Measurements from ENCODE around the gene PHKA2.

Gene PHKA2

DNA sequence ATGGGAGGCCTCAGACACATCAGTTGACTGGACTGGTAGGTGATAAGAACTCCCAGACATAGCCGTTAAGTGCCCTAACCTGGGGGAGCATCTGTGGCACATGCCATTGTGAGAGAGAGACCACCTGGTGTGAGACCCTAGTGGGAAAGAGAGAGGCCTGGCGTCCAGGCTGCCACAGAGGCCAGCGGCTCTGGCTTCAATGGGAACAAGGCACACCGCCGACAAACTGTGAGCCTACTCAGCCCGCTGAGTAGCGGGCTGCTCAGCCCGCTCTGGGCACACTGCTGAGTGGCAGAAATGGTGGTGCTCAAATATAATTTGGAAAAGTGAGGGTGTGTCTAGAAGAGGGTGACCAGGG is 34.0 kb downstream of the PHKA2 start:
- H3K4me1 ChIP-seq (ENCODE audit: low read length), result no peaks in the 10 kb centered on the region
- H3K79me2 ChIP-seq (ENCODE audit: low read length), result no peaks in the 10 kb centered on the region
- H3K9me3 ChIP-seq (ENCODE audit: insufficient read depth, low read length), result no peaks in the 10 kb centered on the region
- H3K27me3 ChIP-seq (ENCODE audit: low read depth, low read length), result no peaks in the 10 kb centered on the region
- no peak overlapping the region for H3K4me2 ChIP-seq (ENCODE audit: low read length)
- H3K9ac ChIP-seq (ENCODE audit: low read length), result no peak overlapping the region
- no peaks in the 10 kb centered on the region for H3K36me3 ChIP-seq (replicated peaks; ENCODE audit: low read depth, low read length)
- H3K27ac ChIP-seq (ENCODE audit: low read length), result no peak overlapping the region
- no peak overlapping the region for H3K4me3 ChIP-seq (ENCODE audit: low read length)
- TF ChIP-seq, protein P1, sequence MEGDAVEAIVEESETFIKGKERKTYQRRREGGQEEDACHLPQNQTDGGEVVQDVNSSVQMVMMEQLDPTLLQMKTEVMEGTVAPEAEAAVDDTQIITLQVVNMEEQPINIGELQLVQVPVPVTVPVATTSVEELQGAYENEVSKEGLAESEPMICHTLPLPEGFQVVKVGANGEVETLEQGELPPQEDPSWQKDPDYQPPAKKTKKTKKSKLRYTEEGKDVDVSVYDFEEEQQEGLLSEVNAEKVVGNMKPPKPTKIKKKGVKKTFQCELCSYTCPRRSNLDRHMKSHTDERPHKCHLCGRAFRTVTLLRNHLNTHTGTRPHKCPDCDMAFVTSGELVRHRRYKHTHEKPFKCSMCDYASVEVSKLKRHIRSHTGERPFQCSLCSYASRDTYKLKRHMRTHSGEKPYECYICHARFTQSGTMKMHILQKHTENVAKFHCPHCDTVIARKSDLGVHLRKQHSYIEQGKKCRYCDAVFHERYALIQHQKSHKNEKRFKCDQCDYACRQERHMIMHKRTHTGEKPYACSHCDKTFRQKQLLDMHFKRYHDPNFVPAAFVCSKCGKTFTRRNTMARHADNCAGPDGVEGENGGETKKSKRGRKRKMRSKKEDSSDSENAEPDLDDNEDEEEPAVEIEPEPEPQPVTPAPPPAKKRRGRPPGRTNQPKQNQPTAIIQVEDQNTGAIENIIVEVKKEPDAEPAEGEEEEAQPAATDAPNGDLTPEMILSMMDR (IDR thresholded peaks at IDR 0.05; ENCODE audit: low read depth, low read length), result no peak
- no peak for TF ChIP-seq EZH2phosphoT487 (IDR thresholded peaks at IDR 0.05; ENCODE audit: low read depth)
- no peak overlapping the region for H2AFZ ChIP-seq (ENCODE audit: low read depth, low read length)
- H4K20me1 ChIP-seq (ENCODE audit: insufficient read depth, low read length), result no peaks in the 10 kb centered on the region

DNA sequence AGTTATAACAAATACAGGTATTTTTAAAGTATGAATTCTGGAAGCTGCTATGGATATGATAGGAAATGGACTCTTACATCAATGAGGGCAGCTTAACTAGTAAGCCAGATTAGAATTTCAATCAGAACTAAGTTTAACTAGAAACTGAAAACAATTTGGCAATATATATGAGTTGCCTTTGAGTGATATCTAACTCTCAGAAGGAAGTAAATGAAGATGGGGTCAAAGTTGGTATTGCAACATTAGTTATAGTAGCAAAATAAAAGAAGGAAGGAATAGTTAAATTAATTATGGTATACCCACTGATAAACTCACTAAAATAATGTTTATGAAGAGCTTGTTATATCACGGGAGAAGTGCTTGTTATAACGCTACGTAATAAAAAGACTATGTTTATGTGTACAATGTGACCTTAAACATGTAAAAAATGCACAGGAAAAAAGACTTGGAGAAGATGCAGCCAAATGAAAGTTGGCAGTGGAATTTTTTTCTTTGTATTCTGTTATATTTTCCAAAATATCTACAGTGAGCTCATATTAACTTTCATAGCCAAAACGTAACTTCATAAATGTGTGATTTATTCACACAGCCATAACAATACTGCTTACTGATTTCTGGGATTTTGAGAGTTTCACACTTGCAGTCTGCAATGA is 34.5 kb downstream of the PHKA2 start:
- Histone ChIP-seq H3K9ac (ENCODE audit: low read length) (no peak overlapping the region), H3K36me3 (replicated peaks; ENCODE audit: low read depth, low read length) (no peaks in the 10 kb centered on the region), H3K27me3 (ENCODE audit: low read depth, low read length) (no peaks in the 10 kb centered on the region), H3K4me2 (ENCODE audit: low read length) (no peak overlapping the region), H3K9me3 (ENCODE audit: insufficient read depth, low read length) (no peaks in the 10 kb centered on the region), H3K79me2 (ENCODE audit: low read length) (no peaks in the 10 kb centered on the region), H4K20me1 (ENCODE audit: insufficient read depth, low read length) (no peaks in the 10 kb centered on the region), H3K4me3 (ENCODE audit: low read length) (no peak overlapping the region), H2AFZ (ENCODE audit: low read depth, low read length) (no peak overlapping the region), H3K27ac (ENCODE audit: low read length) (no peak overlapping the region), H3K4me1 (ENCODE audit: low read length) (no peaks in the 10 kb centered on the region)
- TF ChIP-seq, protein P1 (IDR thresholded peaks at IDR 0.05; ENCODE audit: low read depth, low read length), result no peak
- TF ChIP-seq EZH2phosphoT487 (IDR thresholded peaks at IDR 0.05; ENCODE audit: low read depth), result no peak

DNA sequence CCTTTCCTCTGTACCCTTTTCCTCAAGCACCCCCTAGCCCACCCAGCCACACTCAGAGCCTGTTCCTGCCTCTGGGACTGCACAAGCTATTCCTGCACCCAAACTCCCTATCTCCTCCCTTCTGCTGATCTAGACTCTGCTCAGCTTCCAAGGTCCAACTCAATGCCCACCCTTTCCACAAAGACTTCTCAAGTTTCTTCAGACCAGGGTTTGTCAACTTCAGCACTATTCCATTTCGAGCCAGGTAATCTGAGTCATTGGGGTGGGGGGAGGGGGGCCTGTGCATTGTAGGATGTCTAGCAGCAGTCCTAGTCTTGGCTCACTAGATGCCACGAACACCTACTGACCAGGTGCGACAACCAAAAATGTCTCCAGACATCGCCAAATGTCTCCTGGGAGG is 37.3 kb downstream of the PHKA2 start:
- TF ChIP-seq, protein P1 (IDR thresholded peaks at IDR 0.05; ENCODE audit: low read depth, low read length), result no peak
- no peak for TF ChIP-seq EZH2phosphoT487 (IDR thresholded peaks at IDR 0.05; ENCODE audit: low read depth)
- no peak overlapping the region for H3K27ac ChIP-seq (ENCODE audit: low read length)
- no peaks in the 10 kb centered on the region for H3K4me1 ChIP-seq (ENCODE audit: low read length)
- H4K20me1 ChIP-seq (ENCODE audit: insufficient read depth, low read length), result no peaks in the 10 kb centered on the region
- H2AFZ ChIP-seq (ENCODE audit: low read depth, low read length), result no peak overlapping the region
- H3K9ac ChIP-seq (ENCODE audit: low read length), result no peak overlapping the region
- H3K36me3 ChIP-seq (replicated peaks; ENCODE audit: low read depth, low read length), result no peaks in the 10 kb centered on the region
- no peaks in the 10 kb centered on the region for H3K79me2 ChIP-seq (ENCODE audit: low read length)
- H3K9me3 ChIP-seq (ENCODE audit: insufficient read depth, low read length), result no peaks in the 10 kb centered on the region
- no peaks in the 10 kb centered on the region for H3K27me3 ChIP-seq (ENCODE audit: low read depth, low read length)
- H3K4me3 ChIP-seq (ENCODE audit: low read length), result no peak overlapping the region
- H3K4me2 ChIP-seq (ENCODE audit: low read length), result no peak overlapping the region

DNA sequence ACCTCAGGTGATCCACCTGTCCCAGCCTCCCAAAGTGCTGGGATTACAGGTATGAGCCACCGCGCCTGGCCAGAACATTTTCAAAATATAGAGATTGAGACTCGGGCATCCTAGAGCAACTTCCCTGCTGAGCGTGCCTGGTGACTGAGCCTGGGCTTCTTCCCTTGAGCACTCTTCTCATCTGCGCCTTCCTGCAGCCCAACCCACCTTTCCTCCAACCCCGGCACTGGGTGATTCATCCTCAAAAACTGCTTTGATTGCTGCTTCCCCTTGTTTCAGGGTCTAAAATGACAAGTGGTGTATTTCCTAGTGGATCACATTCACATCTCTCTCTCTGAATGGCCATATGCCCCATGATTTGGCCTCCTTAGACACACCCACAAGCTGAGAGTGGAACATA is 37.8 kb downstream of the PHKA2 start:
- H3K9ac ChIP-seq (ENCODE audit: low read length), result no peak overlapping the region
- no peak overlapping the region for H3K4me2 ChIP-seq (ENCODE audit: low read length)
- H3K79me2 ChIP-seq (ENCODE audit: low read length), result no peaks in the 10 kb centered on the region
- no peaks in the 10 kb centered on the region for H3K27me3 ChIP-seq (ENCODE audit: low read depth, low read length)
- H3K9me3 ChIP-seq (ENCODE audit: insufficient read depth, low read length), result no peaks in the 10 kb centered on the region
- TF ChIP-seq, protein P1 (IDR thresholded peaks at IDR 0.05; ENCODE audit: low read depth, low read length), result no peak
- no peak for TF ChIP-seq EZH2phosphoT487 (IDR thresholded peaks at IDR 0.05; ENCODE audit: low read depth)
- no peak overlapping the region for H2AFZ ChIP-seq (ENCODE audit: low read depth, low read length)
- H3K4me3 ChIP-seq (ENCODE audit: low read length), result no peak overlapping the region
- no peaks in the 10 kb centered on the region for H4K20me1 ChIP-seq (ENCODE audit: insufficient read depth, low read length)
- no peaks in the 10 kb centered on the region for H3K36me3 ChIP-seq (replicated peaks; ENCODE audit: low read depth, low read length)
- H3K27ac ChIP-seq (ENCODE audit: low read length), result no peak overlapping the region
- H3K4me1 ChIP-seq (ENCODE audit: low read length), result no peaks in the 10 kb centered on the region

All from OCI-LY3 (cell line).